WTC11 (cell line): ENCODE results near the gene SEBOX. TPM values are rescaled to one million over a fixed set of nuclear protein-coding genes. Genes with fewer than 3 reads are reported as not detected.

Experiments used
- ATAC-seq: fragments of 200-7000 bp; cut with Tn5 transposase; 2 replicates; pipeline ENCODE4 v1.10.0; 2021; ENCODE audit warnings: mild to moderate bottlenecking, moderate library complexity
- CTCF ChIA-PET: fragments of 300-600 bp; sonication (Branson Sonifier 250); formaldehyde crosslinking; loops from one replicate; lab custom pipeline; 2021; ENCODE audit warnings: antibody characterized with exemption; lab: Charles Lee
- POLR2A ChIA-PET: fragments of 350-600 bp; sonication (Branson Sonifier 250); formaldehyde crosslinking; loops from one replicate; lab custom pipeline; 2021; ENCODE audit warnings: antibody characterized with exemption; lab: Charles Lee
- DNase-seq: peaks from one replicate; pipeline ENCODE4 v3.0.0; 2021; ENCODE audit warnings: low spot score
- H3K27ac Mint-ChIP-seq: 2 replicates; pipeline ENCODE4 v1.8.0; 2021; ENCODE audit warnings: mixed read lengths
- H3K27me3 Mint-ChIP-seq: 2 replicates; pipeline ENCODE4 v1.8.0; 2021; ENCODE audit warnings: low read depth, mild to moderate bottlenecking, moderate library complexity, mixed read lengths
- H3K36me3 Mint-ChIP-seq: 2 replicates; pipeline ENCODE4 v1.8.0; 2021; ENCODE audit warnings: mixed read lengths
- H3K4me1 Mint-ChIP-seq: 2 replicates; pipeline ENCODE4 v1.8.0; 2022; ENCODE audit warnings: mixed read lengths
- H3K4me3 Mint-ChIP-seq: 2 replicates; pipeline ENCODE4 v1.8.0; 2021; ENCODE audit warnings: mild to moderate bottlenecking, moderate library complexity, mixed read lengths
- H3K9me3 Mint-ChIP-seq: 2 replicates; pipeline ENCODE4 v1.8.0; 2021; ENCODE audit warnings: mixed read lengths
- CREB1 ChIP-seq: sonication (generic); formaldehyde crosslinking; IDR thresholded peaks from 2 replicates; pipeline ENCODE4 v1.8.0; 2023; ENCODE audit warnings: mild to moderate bottlenecking, missing genetic modification reagents
- CREM ChIP-seq: sonication (generic); formaldehyde crosslinking; IDR thresholded peaks from 2 replicates; pipeline ENCODE4 v1.8.1; 2022; ENCODE audit warnings: mild to moderate bottlenecking, missing genetic modification reagents, moderate library complexity
- ETV6 ChIP-seq: sonication (generic); formaldehyde crosslinking; IDR thresholded peaks from 2 replicates; pipeline ENCODE4 v1.8.1; 2022; ENCODE audit warnings: mild to moderate bottlenecking, missing genetic modification reagents
- FOXK1 ChIP-seq: sonication (generic); formaldehyde crosslinking; IDR thresholded peaks from 2 replicates; pipeline ENCODE4 v1.8.0; 2022; ENCODE audit warnings: mild to moderate bottlenecking, moderate library complexity, missing genetic modification reagents
- GABPB1 ChIP-seq: sonication (generic); formaldehyde crosslinking; IDR thresholded peaks from 2 replicates; pipeline ENCODE4 v1.8.1; 2023; ENCODE audit warnings: mild to moderate bottlenecking, missing genetic modification reagents
- HMGA2 ChIP-seq: fragments of 250-450 bp; sonication (Bioruptor Pico); IDR thresholded peaks from 2 replicates; pipeline ENCODE4 v1.4.0; 2021; ENCODE audit warnings: mild to moderate bottlenecking, moderate library complexity
- NFATC4 ChIP-seq: fragments of 250-450 bp; sonication (Bioruptor Pico); IDR thresholded peaks from 2 replicates; pipeline ENCODE4 v1.9.0; 2021; ENCODE audit warnings: mild to moderate bottlenecking
- NR1H2 ChIP-seq: sonication (generic); formaldehyde crosslinking; IDR thresholded peaks from 2 replicates; pipeline ENCODE4 v1.9.0; 2021; ENCODE audit warnings: mild to moderate bottlenecking, moderate library complexity, missing genetic modification reagents
- NR2C2 ChIP-seq: sonication (generic); formaldehyde crosslinking; IDR thresholded peaks from 2 replicates; pipeline ENCODE4 v1.8.0; 2022; ENCODE audit warnings: mild to moderate bottlenecking, missing genetic modification reagents
- OVOL2 ChIP-seq: fragments of 250-450 bp; sonication (Bioruptor Pico); IDR thresholded peaks from 2 replicates; pipeline ENCODE4 v1.9.0; 2021; ENCODE audit warnings: mild to moderate bottlenecking, borderline replicate concordance
- total RNA-seq: library from RNA; stranded (reverse); gene quantifications from 3 replicates; pipeline ENCODE4 v1.2.3, GENCODE V29; 2021
- TF ChIP-seq, protein P1 (sequence below): sonication (generic); formaldehyde crosslinking; IDR thresholded peaks from 2 replicates; pipeline ENCODE4 v1.8.0; 2022; ENCODE audit warnings: mild to moderate bottlenecking, missing genetic modification reagents
- TF ChIP-seq, protein P2 (sequence below): sonication (generic); formaldehyde crosslinking; IDR thresholded peaks from 2 replicates; pipeline ENCODE4 v1.8.1; 2023; ENCODE audit warnings: mild to moderate bottlenecking, missing genetic modification reagents, moderate library complexity
- TF ChIP-seq, protein P3 (sequence below): sonication (generic); formaldehyde crosslinking; IDR thresholded peaks from 2 replicates; pipeline ENCODE4 v1.8.0; 2022; ENCODE audit warnings: mild to moderate bottlenecking, missing genetic modification reagents
- TF ChIP-seq, protein P4 (sequence below): sonication (generic); formaldehyde crosslinking; IDR thresholded peaks from 2 replicates; pipeline ENCODE4 v1.8.0; 2023; ENCODE audit warnings: missing genetic modification reagents
- TF ChIP-seq, protein P5 (sequence below): sonication (generic); formaldehyde crosslinking; IDR thresholded peaks from 2 replicates; pipeline ENCODE4 v1.8.1; 2022; ENCODE audit warnings: mild to moderate bottlenecking, missing genetic modification reagents, moderate library complexity, borderline replicate concordance
- TF ChIP-seq, protein P6 (sequence below): sonication (generic); formaldehyde crosslinking; IDR thresholded peaks from 2 replicates; pipeline ENCODE4 v1.8.1; 2023; ENCODE audit warnings: mild to moderate bottlenecking, missing genetic modification reagents
- TF ChIP-seq, protein P7 (sequence below): sonication (generic); formaldehyde crosslinking; IDR thresholded peaks from 2 replicates; pipeline ENCODE4 v1.8.1; 2022; ENCODE audit warnings: low read depth, missing genetic modification reagents, borderline replicate concordance
- TF ChIP-seq, protein P8 (sequence below): sonication (generic); formaldehyde crosslinking; IDR thresholded peaks from 2 replicates; pipeline ENCODE4 v1.8.0; 2022; ENCODE audit warnings: mild to moderate bottlenecking, missing genetic modification reagents
- TF ChIP-seq, protein P9 (sequence below): sonication (generic); formaldehyde crosslinking; conservative IDR thresholded peaks from 2 replicates; pipeline ENCODE4 v1.8.1; 2023; ENCODE audit warnings: mild to moderate bottlenecking, low read depth, missing genetic modification reagents, moderate library complexity

SEBOX gene
- total RNA-seq, 1 experiment from 2014 or later = not detected

DNA sequence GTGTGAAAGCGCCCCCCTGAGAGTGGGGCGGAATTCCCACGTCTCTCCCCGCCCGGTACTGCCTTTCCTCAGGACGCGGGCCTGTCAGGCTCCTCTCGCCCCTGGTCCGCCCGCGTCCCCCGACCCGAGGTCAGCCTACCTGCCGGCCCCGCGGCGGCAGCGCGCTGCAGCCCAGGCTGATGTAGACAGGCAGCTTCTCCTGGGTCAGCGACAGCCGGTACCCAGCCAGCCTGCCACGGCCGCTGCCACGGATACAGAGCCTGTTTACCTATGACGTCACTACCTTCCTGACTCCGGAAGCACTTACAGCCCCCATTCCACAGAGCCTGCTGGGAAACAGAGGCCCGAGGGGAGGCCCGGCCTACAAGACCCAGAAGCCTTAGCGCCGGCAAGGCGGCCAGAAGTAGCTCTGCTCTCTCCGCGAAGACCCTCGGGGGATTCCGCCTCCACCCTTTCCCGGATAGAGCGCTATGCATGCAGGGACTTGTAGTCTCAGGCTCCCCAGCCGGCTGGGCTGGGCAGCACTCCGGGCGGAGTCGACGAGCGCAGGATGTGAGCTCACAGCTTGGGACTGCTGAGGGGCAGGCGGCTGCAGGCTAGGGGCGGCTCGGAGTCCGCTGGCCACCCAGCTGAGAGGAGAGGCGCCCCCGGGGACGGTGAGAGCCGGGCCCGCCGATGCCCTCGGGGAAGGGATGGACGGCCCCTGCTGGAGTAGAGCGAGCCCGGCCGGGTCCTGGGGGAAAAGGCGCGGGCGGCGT is 29.6 kb downstream of the SEBOX start, which contains the start of the genes IFT20 and TNFAIP1 (continued):
- TF ChIP-seq, protein P1, sequence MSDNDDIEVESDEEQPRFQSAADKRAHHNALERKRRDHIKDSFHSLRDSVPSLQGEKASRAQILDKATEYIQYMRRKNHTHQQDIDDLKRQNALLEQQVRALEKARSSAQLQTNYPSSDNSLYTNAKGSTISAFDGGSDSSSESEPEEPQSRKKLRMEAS (CRISPR knock-in tag) = peak; percentile 57; the same call in 1 of the 2 replicates
- TF ChIP-seq, protein P2, sequence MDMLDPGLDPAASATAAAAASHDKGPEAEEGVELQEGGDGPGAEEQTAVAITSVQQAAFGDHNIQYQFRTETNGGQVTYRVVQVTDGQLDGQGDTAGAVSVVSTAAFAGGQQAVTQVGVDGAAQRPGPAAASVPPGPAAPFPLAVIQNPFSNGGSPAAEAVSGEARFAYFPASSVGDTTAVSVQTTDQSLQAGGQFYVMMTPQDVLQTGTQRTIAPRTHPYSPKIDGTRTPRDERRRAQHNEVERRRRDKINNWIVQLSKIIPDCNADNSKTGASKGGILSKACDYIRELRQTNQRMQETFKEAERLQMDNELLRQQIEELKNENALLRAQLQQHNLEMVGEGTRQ (CRISPR knock-in tag) = peak; percentile 52; the same call in 1 of the 2 replicates
- TF ChIP-seq, protein P3, sequence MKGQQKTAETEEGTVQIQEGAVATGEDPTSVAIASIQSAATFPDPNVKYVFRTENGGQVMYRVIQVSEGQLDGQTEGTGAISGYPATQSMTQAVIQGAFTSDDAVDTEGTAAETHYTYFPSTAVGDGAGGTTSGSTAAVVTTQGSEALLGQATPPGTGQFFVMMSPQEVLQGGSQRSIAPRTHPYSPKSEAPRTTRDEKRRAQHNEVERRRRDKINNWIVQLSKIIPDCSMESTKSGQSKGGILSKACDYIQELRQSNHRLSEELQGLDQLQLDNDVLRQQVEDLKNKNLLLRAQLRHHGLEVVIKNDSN (CRISPR knock-in tag) = peak; percentile 29; the same call in 1 of the 2 replicates
- TF ChIP-seq NFATC4 (CRISPR knock-in tag) (no peak), GABPB1 (CRISPR knock-in tag) (peak; percentile 89), CREM (CRISPR knock-in tag) (peak; percentile 98), CREB1 (CRISPR knock-in tag) (peak; percentile 24; the same call in 1 of the 2 replicates), HMGA2 (CRISPR knock-in tag) (peak; percentile 47; the same call in 1 of the 2 replicates), NR1H2 (CRISPR knock-in tag) (no peak), ETV6 (CRISPR knock-in tag) (peak; percentile 49; the same call in 1 of the 2 replicates), NR2C2 (peak; percentile 100)
- TF ChIP-seq, protein P4, sequence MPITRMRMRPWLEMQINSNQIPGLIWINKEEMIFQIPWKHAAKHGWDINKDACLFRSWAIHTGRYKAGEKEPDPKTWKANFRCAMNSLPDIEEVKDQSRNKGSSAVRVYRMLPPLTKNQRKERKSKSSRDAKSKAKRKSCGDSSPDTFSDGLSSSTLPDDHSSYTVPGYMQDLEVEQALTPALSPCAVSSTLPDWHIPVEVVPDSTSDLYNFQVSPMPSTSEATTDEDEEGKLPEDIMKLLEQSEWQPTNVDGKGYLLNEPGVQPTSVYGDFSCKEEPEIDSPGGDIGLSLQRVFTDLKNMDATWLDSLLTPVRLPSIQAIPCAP = no peak
- TF ChIP-seq, protein P5, sequence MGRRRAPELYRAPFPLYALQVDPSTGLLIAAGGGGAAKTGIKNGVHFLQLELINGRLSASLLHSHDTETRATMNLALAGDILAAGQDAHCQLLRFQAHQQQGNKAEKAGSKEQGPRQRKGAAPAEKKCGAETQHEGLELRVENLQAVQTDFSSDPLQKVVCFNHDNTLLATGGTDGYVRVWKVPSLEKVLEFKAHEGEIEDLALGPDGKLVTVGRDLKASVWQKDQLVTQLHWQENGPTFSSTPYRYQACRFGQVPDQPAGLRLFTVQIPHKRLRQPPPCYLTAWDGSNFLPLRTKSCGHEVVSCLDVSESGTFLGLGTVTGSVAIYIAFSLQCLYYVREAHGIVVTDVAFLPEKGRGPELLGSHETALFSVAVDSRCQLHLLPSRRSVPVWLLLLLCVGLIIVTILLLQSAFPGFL = no peak
- TF ChIP-seq, protein P6, sequence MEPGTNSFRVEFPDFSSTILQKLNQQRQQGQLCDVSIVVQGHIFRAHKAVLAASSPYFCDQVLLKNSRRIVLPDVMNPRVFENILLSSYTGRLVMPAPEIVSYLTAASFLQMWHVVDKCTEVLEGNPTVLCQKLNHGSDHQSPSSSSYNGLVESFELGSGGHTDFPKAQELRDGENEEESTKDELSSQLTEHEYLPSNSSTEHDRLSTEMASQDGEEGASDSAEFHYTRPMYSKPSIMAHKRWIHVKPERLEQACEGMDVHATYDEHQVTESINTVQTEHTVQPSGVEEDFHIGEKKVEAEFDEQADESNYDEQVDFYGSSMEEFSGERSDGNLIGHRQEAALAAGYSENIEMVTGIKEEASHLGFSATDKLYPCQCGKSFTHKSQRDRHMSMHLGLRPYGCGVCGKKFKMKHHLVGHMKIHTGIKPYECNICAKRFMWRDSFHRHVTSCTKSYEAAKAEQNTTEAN (CRISPR knock-in tag) = 0 out of 2 replicates have a peak, but pooled peaks have one; percentile 33
- TF ChIP-seq, protein P7, sequence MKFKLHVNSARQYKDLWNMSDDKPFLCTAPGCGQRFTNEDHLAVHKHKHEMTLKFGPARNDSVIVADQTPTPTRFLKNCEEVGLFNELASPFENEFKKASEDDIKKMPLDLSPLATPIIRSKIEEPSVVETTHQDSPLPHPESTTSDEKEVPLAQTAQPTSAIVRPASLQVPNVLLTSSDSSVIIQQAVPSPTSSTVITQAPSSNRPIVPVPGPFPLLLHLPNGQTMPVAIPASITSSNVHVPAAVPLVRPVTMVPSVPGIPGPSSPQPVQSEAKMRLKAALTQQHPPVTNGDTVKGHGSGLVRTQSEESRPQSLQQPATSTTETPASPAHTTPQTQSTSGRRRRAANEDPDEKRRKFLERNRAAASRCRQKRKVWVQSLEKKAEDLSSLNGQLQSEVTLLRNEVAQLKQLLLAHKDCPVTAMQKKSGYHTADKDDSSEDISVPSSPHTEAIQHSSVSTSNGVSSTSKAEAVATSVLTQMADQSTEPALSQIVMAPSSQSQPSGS = peak; percentile 53; the same call in 1 of the 2 replicates
- TF ChIP-seq, protein P8, sequence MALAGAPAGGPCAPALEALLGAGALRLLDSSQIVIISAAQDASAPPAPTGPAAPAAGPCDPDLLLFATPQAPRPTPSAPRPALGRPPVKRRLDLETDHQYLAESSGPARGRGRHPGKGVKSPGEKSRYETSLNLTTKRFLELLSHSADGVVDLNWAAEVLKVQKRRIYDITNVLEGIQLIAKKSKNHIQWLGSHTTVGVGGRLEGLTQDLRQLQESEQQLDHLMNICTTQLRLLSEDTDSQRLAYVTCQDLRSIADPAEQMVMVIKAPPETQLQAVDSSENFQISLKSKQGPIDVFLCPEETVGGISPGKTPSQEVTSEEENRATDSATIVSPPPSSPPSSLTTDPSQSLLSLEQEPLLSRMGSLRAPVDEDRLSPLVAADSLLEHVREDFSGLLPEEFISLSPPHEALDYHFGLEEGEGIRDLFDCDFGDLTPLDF = no peak

DNA sequence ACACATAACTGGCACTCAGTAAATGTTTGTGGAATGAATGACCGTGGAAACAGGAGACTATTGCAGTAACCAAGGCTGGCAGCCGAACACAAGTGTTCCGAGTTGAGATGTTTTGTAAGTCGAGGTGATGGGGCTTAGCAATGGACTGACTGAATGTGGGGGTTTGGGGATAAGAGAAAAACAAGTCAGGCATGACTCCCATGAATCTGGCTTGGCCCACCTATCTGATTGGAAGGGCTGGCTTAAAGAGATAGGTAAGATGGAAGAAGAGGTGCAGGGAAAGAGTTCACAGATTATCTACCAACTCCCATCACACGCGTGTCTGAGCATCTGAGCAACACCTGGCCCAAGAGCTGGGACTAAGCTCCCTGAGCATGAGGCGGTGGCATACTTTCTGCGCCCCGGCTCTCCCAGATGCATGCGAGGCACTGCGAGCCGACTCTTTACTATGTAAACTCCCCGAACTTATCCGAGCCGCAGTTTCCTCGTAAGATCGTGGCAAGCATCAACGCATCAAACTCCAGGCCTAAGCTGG is 30.3 kb downstream of the SEBOX start:
- ChIA-PET POLR2A (interaction anchor here (0.9 to 2.5 kb wide), 6 partner anchors 9 to 41 kb away, joined by 3 to 17 read pairs (median 6); partner anchors contain the start of genes POLDIP2 and TMEM97), CTCF (interaction anchor here (1.1 to 3.6 kb wide), 10 partner anchors 9 to 619 kb away, joined by 4 to 26 read pairs (median 14); partner anchors contain the start of genes POLDIP2, SARM1, SLC46A1 and TMEM97)
- no peaks in the 10 kb centered on the region for H3K9me3 Mint-ChIP-seq
- DNase-seq (no peak), ATAC-seq (no peak)
- H3K4me1 Mint-ChIP-seq = peaks cover 20% of the 10 kb centered on the region
- H3K27ac Mint-ChIP-seq = peak overlapping the region; percentile 91
- TF ChIP-seq FOXK1 (CRISPR knock-in tag) = no peak
- TF ChIP-seq, protein P9, sequence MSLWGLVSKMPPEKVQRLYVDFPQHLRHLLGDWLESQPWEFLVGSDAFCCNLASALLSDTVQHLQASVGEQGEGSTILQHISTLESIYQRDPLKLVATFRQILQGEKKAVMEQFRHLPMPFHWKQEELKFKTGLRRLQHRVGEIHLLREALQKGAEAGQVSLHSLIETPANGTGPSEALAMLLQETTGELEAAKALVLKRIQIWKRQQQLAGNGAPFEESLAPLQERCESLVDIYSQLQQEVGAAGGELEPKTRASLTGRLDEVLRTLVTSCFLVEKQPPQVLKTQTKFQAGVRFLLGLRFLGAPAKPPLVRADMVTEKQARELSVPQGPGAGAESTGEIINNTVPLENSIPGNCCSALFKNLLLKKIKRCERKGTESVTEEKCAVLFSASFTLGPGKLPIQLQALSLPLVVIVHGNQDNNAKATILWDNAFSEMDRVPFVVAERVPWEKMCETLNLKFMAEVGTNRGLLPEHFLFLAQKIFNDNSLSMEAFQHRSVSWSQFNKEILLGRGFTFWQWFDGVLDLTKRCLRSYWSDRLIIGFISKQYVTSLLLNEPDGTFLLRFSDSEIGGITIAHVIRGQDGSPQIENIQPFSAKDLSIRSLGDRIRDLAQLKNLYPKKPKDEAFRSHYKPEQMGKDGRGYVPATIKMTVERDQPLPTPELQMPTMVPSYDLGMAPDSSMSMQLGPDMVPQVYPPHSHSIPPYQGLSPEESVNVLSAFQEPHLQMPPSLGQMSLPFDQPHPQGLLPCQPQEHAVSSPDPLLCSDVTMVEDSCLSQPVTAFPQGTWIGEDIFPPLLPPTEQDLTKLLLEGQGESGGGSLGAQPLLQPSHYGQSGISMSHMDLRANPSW (CRISPR knock-in tag) = no peak
- no peak for TF ChIP-seq OVOL2 (CRISPR knock-in tag)
- TF ChIP-seq, protein P6 (CRISPR knock-in tag) = no peak
- no peaks in the 10 kb centered on the region for H3K36me3 Mint-ChIP-seq
- H3K4me3 Mint-ChIP-seq = peak overlapping the region; percentile 99
- no peaks in the 10 kb centered on the region for H3K27me3 Mint-ChIP-seq
